GM18517 (cell line): ENCODE data around the gene GLOD4.
"Not testable (repeated sequence)": the region's sequence is repeated elsewhere in the genome, so short reads cannot be mapped to it uniquely, and the experiment has no call there.

Experiments
- ATAC-seq: cut with Tn5 transposase; IDR thresholded peaks from one replicate; pipeline ENCODE4 v1.9.1; 2021; ENCODE audit warnings: mild to moderate bottlenecking, moderate library complexity; ENCODE audit not compliant: unreplicated experiment

GLOD4 gene

DNA sequence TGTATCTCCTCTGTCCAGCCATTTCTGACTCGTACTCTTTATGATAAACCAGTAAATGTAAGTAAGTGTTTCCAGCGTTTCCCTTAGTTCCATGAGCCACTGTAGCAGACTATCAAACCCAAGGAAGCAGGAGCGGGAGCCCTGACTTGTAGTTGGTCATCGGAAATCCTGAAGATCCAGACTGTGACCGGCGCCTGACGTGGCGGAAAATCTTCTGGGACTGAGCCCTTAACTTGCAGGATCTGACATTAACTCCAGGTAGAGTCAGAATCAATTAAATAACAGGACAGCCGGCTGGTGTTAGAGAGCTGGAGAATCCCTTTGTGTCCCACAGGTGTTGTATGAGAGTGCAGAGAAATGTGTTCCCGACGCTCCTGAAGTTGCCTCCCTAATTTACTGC is 4.0 kb downstream of the GLOD4 start:
- ATAC-seq = no peak

DNA sequence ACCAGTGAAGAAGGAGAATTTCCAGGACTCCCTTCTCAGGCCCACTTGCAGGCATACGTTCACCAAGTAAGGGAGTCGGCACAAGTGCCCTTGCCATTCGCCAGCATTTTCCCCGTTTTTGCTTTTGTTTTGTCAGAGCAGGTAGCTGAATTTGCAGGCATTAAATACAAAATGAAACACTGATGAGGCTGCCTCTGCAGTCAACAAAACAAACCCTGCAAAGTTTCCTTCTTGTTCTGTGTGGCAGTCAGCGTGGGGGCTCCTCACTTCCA is 7.8 kb downstream of the GLOD4 start:
- ATAC-seq = no peak

DNA sequence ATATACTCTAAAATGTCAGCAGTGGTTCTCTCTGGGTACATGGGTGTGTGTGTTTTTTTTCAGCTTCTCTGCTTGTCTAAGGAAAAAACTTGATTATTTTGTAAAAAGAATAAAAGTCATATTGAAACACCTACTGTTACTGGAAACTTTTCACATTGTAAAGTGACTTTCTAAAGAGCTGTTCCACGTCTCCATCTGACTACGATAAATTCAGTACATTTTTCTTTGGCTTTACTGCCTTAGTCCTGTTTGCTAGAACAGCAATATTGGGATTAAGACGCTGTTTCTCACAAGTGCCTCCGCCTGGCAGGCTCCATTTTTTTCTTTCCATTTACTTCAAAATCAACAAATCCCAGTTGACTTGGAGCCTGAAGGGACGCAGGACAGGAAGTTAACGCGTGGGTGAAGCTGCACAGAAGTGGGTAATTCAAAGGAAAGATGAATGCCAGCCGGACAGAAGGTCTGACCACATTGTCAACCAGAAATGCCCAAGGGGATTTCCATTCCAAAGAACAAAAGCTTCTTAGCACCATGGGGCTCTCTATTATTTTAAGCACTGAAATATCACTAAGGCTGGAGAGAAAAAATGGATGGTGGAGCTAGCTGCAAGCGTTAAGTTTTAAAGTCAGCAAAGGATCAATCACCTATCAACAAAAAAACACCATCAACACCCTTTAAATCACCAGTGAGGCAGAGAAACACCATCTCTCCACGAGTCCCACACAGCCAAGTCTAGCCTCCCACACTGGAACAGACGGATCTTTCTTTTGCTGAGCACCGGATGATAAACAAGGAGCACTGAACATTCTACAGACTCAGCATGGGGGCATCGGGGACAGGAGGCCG is 8.4 kb downstream of the GLOD4 start:
- no peak for ATAC-seq

DNA sequence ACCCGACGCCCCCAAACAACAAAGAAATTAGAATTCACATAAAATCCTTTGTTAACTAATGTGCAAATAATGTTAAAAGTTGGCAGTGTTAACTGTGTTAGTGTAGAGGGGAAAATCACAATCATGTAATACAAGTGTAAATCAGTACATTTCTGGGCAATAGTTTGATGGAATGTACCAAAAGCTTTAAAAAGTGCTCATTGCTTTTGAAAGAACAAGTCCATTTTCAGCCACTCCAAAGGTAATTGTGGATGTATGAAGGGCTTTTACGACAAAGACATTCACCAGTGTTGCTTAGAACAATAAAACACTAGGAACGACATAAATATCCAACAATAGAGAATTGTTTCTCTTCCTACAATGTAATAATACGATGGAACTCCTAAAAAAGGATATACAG is 9.1 kb downstream of the GLOD4 start:
- no peak for ATAC-seq

DNA sequence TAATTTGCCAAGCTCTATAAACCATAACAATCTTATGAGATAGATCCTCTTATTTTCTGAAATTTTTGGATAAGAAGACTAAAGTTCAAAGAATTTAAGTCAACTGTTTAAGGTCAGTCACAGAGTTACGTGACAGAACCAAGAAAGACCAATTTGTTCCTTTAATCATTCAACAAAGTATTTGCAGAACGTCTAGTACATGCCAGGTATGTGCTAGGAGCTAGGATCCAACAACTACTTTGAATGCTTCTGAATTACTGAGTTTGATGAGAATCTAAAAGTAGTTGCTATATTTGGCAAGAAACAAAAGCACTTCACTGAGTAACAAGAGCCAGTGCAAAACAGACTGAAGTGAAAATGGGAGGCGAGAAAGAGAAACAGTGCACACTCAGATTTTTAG is 15.0 kb downstream of the GLOD4 start:
- no peak for ATAC-seq

DNA sequence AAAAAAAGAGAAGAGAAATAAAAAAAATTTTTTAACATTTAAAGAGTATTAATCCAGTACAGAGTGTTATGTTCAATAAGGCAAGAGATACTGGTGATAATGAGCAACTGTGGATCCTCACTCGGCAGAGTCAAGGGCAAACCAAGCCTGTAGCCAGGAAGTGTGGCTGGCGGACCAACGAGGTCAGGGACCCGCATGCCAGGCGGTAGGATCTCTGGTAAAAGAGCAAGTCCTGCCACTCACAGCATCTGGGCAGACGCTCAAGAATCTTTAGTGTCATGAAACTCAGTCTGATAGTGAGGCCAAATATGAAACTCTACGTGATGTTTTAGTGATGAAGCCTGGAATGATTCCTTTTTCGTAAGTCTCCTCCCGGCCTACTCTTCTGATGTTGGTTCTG is 21.7 kb downstream of the GLOD4 start:
- ATAC-seq = no peak

DNA sequence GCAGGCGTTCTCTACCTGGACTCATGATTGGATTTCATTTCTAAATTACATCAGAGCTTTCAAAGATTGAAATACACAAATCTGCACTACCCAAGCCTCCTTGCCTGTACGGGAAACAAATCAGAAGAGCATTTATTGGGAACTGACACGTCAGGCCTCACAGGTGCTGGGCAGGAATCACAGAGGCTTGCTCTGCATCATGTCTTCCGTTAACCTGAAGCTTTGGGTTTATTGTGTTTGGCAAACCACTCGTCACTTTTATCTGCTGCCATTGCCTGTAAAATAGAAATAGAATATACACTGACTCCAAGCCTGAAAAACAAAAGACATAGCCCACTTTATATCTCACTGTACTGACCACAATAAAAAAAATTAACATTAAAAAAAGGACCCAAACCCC is 22.1 kb downstream of the GLOD4 start:
- ATAC-seq = no peak

DNA sequence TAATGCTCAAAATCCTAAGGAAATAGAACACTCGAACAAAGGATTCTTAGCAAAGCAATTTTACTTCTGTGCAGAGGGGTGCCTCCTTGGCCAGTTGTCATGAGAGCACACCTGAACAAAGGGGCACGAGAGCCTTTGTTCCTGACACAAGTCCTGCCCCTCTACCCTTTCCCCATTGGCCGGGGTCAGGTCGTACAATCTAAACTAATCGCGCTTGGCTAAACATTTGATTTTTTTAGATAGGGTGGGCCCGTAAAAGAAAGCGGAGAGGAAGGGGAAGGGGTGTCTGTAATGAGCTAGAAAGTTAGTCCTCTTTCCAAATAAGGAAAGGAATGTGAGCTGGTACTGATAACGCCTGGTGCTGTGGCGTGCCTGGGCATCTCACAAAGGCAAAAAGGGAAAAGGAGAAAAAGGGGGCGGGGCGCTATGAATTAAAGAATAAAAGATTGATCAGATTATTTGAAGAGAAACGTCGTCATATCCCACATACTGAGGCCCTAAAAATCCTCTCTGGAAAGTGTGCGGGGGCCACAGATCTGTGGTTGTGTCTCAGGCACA is 26.0 kb downstream of the GLOD4 start:
- ATAC-seq = not testable (repeated sequence)

DNA sequence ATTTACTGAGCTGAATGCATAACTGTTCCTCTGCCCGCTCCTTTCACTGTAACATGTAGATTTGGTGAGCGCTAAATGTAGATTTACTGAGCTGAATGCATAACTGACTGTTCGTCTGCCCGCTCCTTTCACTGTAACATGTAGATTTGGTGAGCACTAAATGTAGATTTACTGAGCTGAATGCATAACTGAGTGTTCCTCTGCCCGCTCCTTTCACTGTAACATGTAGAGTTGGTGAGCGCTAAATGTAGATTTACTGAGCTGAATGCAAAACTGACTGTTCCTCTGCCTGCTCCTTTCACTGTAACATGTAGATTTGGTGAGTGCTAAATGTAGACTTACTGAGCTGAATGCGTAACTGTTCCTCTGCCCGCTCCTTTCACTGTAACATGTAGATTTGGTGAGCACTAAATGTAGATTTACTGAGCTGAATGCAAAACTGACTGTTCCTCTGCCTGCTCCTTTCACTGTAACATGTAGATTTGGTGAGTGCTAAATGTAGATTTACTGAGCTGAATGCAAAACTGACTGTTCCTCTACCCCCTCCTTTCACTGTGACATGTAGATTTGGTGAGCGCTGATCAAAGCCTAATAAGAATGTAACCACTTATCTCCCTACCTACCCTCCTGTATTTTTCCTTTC is 26.6 kb downstream of the GLOD4 start:
- ATAC-seq = not testable (repeated sequence)

DNA sequence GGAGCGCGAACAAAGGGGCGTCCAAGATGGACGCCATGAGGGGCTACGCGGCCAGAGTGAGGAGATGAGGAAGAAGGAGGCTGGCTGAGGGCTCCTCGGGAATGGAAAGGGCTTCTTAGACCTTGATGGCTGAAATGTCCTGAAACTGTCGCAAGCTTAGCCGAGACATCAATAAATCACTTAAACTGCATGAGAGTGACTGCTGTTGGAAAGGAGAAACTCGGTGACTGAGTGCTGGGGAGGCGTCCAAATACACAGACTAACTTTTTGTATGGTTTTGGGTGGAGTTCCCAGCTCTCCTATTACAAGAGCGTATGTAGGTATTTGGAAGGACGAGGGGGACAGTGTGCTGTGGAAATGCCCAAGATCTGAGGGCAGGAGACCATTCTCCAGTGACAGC is 28.7 kb downstream of the GLOD4 start:
- ATAC-seq = no peak

DNA sequence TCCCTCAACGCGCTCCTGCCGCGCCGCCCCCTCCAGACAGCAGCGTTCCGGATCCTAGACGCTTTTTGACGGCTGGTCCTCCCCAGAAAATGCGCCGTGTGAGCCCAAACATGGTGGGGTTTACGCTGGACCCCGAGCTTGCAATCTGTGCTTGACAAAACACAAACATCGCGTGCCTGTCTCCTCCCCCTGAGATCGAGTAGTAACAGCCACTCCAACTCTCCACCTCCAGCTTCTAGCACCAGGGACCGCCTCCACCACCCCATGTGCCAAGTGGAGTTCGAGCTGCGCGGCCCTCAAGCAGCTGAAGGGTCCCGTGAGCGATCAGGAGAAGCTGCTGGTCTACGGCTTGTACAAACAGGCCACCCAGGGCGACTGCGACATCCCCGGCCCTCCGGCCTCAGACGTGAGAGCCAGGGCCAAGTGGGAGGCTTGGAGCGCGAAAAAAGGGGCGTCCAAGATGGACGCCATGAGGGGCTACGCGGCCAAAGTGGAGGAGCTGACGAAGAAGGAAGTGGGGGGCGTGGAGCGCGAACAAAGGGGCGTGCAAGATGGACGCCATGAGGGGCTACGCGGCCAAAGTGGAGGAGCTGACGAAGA is 29.4 kb downstream of the GLOD4 start:
- no peak for ATAC-seq

DNA sequence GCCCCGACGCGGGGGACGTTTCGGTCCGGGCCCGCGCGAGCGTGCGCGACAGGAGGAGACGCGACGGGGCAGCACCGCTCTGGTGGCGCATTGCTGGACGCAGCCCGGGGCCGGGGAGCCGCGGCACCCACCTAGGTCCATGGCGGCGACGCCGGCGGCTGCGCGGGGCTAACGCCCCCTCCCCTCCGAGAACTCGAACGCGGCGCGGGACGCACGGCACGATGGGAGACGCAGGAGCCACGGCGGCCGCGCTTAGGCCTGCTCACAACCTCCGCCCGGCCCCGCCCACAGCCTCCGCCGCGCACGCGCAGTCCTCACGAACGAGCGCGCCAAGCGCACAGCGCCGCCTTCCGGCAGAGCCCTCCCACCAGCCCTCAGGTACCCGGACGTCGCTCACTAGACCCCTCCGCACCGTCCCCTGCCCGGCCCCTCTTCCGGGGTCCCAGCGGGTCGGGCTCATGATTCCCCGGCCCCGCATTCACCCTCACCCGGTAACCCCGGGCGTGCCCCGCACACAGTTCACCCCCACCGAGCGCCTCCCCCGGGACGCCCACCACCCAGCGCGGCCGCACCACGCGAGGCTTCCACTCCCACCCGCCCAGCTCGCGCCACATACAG is 30.0 kb downstream of the GLOD4 start, which contains the start of gene GEMIN4:
Gene GEMIN4 (minus strand): TSS at position 263 of the 618 bp plus-strand sequence. CDS start 122 bp downstream, at position 141.
- peak; percentile 82 for ATAC-seq

DNA sequence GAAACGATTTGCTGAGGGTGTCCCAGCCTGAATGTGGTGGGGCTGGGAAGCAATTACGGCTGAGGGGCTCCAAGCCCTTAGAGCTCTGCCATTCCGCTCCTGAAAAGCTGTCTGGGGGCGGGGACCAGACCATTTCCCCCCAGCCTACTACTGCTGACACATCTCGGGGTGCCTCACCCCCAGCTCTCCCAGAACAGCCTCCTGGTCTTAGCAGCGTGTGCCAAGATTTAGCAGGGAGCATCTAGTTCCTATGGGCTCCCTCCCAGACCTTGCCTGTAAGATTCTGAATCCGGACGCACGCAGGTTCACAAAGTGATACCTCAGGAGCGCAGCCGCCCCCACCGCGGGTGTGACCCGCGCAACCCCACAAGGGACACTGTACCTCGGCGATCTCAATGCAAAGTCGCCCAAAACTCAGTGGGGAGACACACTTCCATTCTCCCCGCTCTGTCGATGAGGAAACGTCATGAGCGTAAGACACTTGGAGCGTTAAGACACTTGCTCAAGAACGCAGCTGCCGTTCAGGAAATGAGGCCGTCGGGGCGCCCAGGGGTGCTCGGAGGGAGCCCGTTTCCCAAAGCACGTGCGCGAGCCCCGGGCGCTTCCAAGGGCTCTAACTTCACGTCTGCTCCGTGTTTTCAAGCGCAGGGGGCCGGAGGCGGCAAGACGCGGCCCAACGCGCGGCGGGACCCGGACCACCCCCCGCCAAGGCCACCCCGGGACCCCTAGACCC is 30.6 kb downstream of the GLOD4 start:
- peak; percentile 32 for ATAC-seq

DNA sequence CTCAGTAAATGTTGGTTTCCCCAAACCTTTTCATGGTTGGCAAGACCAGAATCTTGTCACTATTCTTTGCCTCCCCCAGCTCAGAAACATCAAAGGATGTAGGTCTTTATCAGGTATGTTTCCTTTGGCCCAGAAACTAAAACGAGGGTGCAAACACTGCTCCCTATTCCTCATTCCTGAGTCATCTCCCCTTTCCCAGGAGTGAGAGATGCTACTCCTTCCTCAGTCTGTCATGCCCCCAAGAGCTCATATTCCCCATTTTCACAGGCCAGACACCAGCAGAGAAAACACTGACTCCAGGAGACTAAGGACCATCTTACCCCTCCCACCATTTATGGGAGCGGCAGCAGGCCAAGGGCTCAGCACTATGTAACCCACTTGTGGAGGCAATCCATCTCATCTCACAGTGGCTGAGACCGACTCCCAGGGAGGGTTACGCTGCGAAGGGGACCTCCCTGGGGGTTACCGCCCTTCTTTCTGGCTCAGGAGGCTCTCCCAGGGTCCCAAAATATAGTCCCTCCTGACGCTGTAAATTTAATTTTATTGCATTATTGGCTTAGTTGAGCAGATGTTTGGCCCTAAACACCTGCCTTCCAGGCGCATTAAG is 31.5 kb downstream of the GLOD4 start:
- ATAC-seq = no peak

DNA sequence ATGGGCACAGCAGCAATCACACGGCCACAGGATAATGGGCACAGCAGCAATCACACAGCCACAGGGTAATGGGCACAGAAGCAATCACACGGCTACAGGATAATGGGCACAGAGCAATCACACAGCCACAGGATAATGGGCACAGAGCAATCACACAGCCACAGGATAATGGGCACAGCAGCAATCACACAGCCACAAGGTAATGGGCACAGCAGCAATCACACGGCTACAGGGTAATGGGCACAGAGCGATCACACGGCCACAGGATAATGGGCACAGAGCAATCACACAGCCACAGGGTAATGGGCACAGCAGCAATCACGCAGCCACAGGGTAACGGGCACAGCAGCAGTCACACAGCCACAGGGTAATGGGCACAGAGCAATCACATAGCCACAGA is 32.7 kb downstream of the GLOD4 start:
- ATAC-seq = not testable (repeated sequence)

DNA sequence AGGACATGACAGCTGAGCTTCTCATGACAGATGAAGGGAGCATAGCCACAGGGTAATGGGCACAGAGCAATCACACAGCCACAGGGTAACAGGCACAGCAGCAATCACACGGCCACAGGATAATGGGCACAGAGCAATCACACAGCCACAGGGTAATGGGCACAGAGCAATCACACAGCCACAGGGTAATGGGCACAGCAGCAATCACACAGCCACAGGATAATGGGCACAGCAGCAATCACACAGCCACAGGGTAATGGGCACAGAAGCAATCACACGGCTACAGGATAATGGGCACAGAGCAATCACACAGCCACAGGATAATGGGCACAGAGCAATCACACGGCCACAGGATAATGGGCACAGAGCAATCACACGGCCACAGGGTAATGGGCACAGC is 33.5 kb downstream of the GLOD4 start:
- ATAC-seq = not testable (repeated sequence)

DNA sequence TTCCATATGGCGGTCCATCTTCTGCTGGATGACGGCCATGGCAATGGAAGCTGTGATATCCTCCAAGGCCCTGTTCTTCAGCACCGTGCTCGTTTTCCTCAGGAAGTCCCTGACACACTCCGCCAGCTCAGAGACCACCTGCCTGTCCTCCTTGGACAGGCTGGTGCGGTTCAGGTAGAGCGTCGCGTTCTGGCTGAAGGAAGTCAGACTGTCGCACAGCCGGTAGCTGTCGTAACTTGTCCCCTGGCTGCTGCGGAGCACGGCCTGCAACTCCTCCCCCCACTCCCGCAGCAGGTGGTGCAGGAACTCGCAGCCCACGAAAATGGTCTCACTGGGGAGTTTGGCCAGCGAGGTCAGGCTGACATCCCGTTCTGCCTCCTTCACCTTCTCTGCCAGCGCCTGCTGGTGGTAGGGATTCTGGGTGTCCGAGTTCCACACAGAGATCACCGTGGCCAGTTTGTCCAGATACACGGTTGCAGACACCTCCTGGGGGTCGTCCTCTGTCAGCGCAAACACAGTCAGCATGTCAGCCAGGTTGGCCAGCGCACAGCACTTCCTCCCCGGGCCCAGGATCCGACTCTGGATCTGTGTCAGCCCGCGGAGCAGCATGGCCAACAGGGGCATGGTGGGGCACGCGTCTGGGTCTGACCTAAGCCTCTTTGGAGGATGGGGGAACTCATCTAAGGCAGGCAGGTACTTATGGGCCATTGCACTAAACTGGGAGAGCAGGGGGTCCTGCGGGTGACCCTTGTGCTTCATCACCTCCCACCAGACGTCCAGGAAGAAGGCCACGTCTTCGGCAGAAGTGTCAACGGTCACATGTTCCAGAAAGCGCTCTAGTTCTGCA is 35.1 kb downstream of the GLOD4 start:
- no peak for ATAC-seq

DNA sequence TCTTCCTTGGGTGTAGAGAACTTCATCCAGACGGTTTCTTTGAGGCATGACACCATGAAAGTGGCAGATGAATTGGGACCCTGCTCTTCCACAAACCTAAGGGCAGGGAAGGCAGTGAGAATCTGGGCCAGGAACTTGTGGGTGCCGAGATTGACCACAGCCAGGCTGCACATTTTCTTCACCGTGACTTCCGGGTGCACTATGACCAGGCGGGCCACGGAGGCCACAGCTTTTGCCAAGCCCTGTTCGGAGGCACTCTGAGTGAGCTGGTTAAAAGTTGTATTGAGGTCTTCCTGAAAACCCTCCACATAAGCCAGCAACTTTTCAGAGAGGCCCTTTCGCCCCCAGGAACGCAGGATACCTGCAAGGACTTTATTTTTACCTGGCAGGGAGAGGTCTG is 35.9 kb downstream of the GLOD4 start:
- ATAC-seq = no peak

DNA sequence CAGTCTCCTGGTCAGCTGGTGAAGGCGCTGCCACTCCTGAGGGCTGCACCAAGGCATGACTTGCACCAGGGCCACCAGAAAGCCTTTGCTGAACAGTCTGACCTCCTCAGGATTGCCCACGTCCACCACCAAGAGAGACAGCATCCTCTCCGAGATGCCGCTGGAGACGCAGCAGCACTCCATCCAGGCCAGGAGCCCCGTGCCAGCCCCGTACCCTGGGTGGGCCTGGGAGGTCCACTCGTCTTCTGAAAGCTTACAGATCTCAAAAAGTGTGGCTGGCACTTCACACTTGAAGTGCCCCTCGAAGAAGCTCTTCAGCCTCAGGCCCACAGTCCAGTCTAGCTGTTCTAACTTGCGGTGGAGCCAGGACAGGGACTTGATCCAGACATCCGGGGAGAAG is 36.7 kb downstream of the GLOD4 start:
- ATAC-seq = no peak
